ENCODE data around the gene RBX1.

The RBX1 gene

DNA sequence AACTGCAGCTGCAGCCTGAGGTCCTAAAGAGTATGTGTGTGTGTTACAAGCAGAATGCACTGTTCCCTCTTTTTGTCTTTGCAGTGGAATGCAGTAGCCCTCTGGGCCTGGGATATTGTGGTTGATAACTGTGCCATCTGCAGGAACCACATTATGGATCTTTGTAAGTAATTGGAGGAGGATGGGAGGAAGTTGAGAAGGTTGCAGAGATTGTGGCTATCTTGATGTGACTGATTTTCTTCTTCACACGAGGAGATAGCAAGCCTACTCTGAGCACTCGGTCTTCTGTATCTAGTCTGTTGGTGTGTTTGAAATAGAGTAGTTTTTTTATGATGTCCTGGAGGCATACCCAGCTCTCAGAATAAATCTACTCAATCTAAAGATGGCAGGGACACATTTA is 2.3 kb downstream of the RBX1 start:
- Histone ChIP-seq H3K36me3 (ENCODE audit: control insufficient read depth in 2 of 2, insufficient read depth in 1 of 2, low read length in 2 of 2) (peaks cover 42 to 50% of the 10 kb centered on the region in 2 experiments), H3K4me3 (ENCODE audit: low read depth, low read length) (no peak overlapping the region), H3K9me3 (ENCODE audit: control insufficient read depth, insufficient read depth, low read depth, low read length) (no peaks in the 10 kb centered on the region), H3K4me1 (ENCODE audit: control insufficient read depth, insufficient read depth, low read length) (peaks cover 8% of the 10 kb centered on the region), H3K27ac (ENCODE audit: extremely low read depth, low read depth, low read length) (no peak overlapping the region)
- ChIA-PET CTCF (no interaction called here), POLR2A (no interaction called here)
- TF ChIP-seq, protein P1, sequence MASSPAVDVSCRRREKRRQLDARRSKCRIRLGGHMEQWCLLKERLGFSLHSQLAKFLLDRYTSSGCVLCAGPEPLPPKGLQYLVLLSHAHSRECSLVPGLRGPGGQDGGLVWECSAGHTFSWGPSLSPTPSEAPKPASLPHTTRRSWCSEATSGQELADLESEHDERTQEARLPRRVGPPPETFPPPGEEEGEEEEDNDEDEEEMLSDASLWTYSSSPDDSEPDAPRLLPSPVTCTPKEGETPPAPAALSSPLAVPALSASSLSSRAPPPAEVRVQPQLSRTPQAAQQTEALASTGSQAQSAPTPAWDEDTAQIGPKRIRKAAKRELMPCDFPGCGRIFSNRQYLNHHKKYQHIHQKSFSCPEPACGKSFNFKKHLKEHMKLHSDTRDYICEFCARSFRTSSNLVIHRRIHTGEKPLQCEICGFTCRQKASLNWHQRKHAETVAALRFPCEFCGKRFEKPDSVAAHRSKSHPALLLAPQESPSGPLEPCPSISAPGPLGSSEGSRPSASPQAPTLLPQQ (tag by site-specific recombination; IDR thresholded peaks at IDR 0.05): no peak
- TF ChIP-seq ZNF792 (tag by site-specific recombination; IDR thresholded peaks at IDR 0.05) (no peak), ZNF473 (tag by site-specific recombination; IDR thresholded peaks at IDR 0.05) (no peak), ZNF560 (tag by site-specific recombination; IDR thresholded peaks at IDR 0.05; ENCODE audit: borderline replicate concordance) (no peak), FEZF1 (tag by site-specific recombination; IDR thresholded peaks at IDR 0.05) (no peak), ZNF354C (tag by site-specific recombination; IDR thresholded peaks at IDR 0.05; ENCODE audit: borderline replicate concordance, low read depth) (no peak)

DNA sequence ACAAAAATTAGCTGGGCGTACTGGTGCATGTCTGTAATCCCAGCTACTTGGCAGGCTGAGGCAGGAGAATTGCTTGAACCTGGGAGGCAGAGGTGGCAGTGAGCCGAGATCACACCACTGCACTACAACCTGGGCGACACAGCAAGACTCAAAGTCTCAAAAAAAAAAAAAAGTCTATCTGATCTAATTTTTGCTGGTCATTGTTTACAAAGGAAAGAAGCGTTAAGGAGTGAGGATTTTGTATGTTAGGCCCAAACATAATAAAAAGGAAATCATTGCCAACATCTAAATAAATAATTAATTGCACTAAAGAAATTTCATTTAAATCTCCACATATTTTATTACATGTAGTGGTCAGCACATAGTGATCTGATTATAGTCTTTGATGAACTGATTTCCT is 2.9 kb downstream of the RBX1 start:
- TF ChIP-seq ZNF121 (tag by site-specific recombination; IDR thresholded peaks at IDR 0.05): peak; percentile 48; the same call in 1 of the 2 replicates
- no peak for TF ChIP-seq IKZF3 (tag by site-specific recombination; IDR thresholded peaks at IDR 0.05)
- Histone ChIP-seq H3K36me3 (ENCODE audit: control insufficient read depth in 2 of 2, insufficient read depth in 1 of 2, low read length in 2 of 2) (peaks cover 42 to 56% of the 10 kb centered on the region in 2 experiments), H3K27ac (ENCODE audit: extremely low read depth, low read depth, low read length) (no peak overlapping the region), H3K4me1 (ENCODE audit: control insufficient read depth, insufficient read depth, low read length) (peaks cover 8% of the 10 kb centered on the region), H3K4me3 (ENCODE audit: low read depth, low read length) (no peak overlapping the region), H3K9me3 (ENCODE audit: control insufficient read depth, insufficient read depth, low read depth, low read length) (no peaks in the 10 kb centered on the region)
- ChIA-PET POLR2A (no interaction called here), CTCF (no interaction called here)

DNA sequence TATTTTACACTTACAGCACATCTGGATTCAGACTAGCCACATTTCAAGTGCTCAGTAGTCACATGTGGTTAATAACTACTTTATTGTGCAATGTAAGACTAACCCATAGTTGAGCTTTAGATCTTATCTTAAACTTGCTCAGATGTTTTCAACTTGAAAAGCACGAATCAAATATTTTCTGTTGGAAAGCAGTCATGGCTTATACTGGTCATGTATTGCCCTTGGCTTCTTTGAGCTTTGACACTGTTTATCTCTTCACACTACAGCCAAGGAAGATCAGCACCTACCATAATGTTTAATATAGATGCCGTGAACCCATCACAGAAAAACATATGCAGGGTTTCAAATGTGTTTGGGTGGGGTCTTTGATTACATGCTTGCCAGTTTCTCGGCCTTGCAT is 4.4 kb downstream of the RBX1 start:
- CTCF ChIA-PET: interaction anchor here (0.7 kb wide), 1 partner anchor 18 kb away, joined by 3 read pairs; no protein-coding TSS in a partner anchor
- Histone ChIP-seq H3K27ac (ENCODE audit: extremely low read depth, low read depth, low read length) (no peak overlapping the region), H3K4me3 (ENCODE audit: low read depth, low read length) (no peak overlapping the region), H3K4me1 (ENCODE audit: control insufficient read depth, insufficient read depth, low read length) (peaks cover 7% of the 10 kb centered on the region), H3K36me3 (ENCODE audit: control insufficient read depth in 2 of 2, insufficient read depth in 1 of 2, low read length in 2 of 2) (peaks cover 49 to 65% of the 10 kb centered on the region in 2 experiments), H3K9me3 (ENCODE audit: control insufficient read depth, insufficient read depth, low read depth, low read length) (no peaks in the 10 kb centered on the region)
- POLR2A ChIA-PET: interaction anchor here (0.6 kb wide), 1 partner anchor 216 kb away, joined by 3 read pairs; no protein-coding TSS in a partner anchor
- TF ChIP-seq ZNF623 (tag by site-specific recombination; IDR thresholded peaks at IDR 0.05) (no peak), ZNF324 (tag by site-specific recombination; IDR thresholded peaks at IDR 0.05) (no peak), ZNF548 (tag by site-specific recombination; IDR thresholded peaks at IDR 0.05) (no peak), ZNF138 (tag by site-specific recombination; IDR thresholded peaks at IDR 0.05; ENCODE audit: borderline replicate concordance) (no peak), ZNF16 (tag by site-specific recombination; IDR thresholded peaks at IDR 0.05; ENCODE audit: low read depth) (no peak), ZNF155 (tag by site-specific recombination; IDR thresholded peaks at IDR 0.05) (no peak), SALL2 (tag by site-specific recombination; IDR thresholded peaks at IDR 0.05; ENCODE audit: borderline replicate concordance) (no peak), ZNF544 (tag by site-specific recombination; IDR thresholded peaks at IDR 0.05) (no peak), KLF10 (tag by site-specific recombination; IDR thresholded peaks at IDR 0.05) (no peak)

DNA sequence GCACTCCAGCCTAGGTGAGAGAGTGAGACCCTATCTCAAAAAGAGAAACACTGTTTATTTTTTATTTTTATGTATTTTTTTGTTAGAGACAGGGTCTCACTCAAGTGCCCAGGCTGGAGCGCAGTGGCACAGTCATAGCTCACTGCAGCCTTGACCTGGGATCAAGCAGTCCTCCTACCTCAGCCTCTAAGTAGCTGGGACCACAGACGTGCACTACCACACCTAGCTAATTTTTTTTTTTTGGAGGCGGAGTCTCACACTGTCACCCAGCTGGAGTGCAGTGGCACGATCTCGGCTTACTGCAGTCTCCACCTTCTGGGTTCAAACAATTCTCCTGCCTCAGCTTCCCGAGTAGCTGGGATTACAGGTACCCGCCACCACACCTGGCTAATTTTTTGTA is 6.4 kb downstream of the RBX1 start:
- H3K9me3 ChIP-seq (ENCODE audit: control insufficient read depth, insufficient read depth, low read depth, low read length): no peaks in the 10 kb centered on the region
- H3K4me3 ChIP-seq (ENCODE audit: low read depth, low read length): no peak overlapping the region
- peaks cover 68 to 80% of the 10 kb centered on the region in 2 experiments for H3K36me3 ChIP-seq (ENCODE audit: control insufficient read depth in 2 of 2, insufficient read depth in 1 of 2, low read length in 2 of 2)
- ChIA-PET CTCF (interaction anchor here (0.7 to 1.1 kb wide), 3 partner anchors 35 to 471 kb away, joined by 3 to 18 read pairs (median 5); no protein-coding TSS in a partner anchor), POLR2A (interaction anchor here (2.3 kb wide), 1 partner anchor 9 kb away, joined by 6 read pairs; no protein-coding TSS in a partner anchor)
- H3K4me1 ChIP-seq (ENCODE audit: control insufficient read depth, insufficient read depth, low read length): peaks cover 4% of the 10 kb centered on the region
- H3K27ac ChIP-seq (ENCODE audit: extremely low read depth, low read depth, low read length): no peak overlapping the region
- TF ChIP-seq ZNF184 (tag by site-specific recombination; IDR thresholded peaks at IDR 0.05) (no peak), ZNF555 (tag by site-specific recombination; conservative IDR thresholded peaks at IDR 0.05) (no peak), ZBTB8A (tag by site-specific recombination; IDR thresholded peaks at IDR 0.05) (no peak), ZBTB1 (tag by site-specific recombination; IDR thresholded peaks at IDR 0.05) (no peak), SCRT2 (tag by site-specific recombination; IDR thresholded peaks at IDR 0.05) (no peak), ZNF274 (IDR thresholded peaks at IDR 0.05; ENCODE audit: low read length) (no peak), ZNF274 (tag by site-specific recombination; IDR thresholded peaks at IDR 0.05; ENCODE audit: borderline replicate concordance) (no peak), ZNF335 (tag by site-specific recombination; conservative IDR thresholded peaks at IDR 0.05) (no peak)
- TF ChIP-seq, protein P2, sequence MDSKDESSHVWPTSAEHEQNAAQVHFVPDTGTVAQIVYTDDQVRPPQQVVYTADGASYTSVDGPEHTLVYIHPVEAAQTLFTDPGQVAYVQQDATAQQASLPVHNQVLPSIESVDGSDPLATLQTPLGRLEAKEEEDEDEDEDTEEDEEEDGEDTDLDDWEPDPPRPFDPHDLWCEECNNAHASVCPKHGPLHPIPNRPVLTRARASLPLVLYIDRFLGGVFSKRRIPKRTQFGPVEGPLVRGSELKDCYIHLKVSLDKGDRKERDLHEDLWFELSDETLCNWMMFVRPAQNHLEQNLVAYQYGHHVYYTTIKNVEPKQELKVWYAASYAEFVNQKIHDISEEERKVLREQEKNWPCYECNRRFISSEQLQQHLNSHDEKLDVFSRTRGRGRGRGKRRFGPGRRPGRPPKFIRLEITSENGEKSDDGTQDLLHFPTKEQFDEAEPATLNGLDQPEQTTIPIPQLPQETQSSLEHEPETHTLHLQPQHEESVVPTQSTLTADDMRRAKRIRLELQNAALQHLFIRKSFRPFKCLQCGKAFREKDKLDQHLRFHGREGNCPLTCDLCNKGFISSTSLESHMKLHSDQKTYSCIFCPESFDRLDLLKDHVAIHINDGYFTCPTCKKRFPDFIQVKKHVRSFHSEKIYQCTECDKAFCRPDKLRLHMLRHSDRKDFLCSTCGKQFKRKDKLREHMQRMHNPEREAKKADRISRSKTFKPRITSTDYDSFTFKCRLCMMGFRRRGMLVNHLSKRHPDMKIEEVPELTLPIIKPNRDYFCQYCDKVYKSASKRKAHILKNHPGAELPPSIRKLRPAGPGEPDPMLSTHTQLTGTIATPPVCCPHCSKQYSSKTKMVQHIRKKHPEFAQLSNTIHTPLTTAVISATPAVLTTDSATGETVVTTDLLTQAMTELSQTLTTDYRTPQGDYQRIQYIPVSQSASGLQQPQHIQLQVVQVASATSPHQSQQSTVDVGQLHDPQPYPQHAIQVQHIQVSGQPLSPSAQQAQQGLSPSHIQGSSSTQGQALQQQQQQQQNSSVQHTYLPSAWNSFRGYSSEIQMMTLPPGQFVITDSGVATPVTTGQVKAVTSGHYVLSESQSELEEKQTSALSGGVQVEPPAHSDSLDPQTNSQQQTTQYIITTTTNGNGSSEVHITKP (tag by site-specific recombination; IDR thresholded peaks at IDR 0.05): no peak

Data from HEK293 (cell line).